GM12864 (cell line): ENCODE data around the gene MICA.
"Not testable (repeated sequence)": the region's sequence is repeated elsewhere in the genome, so short reads cannot be mapped to it uniquely, and the experiment has no call there.

Source experiments
- DNase-seq: peaks from one replicate; pipeline ENCODE4 v3.0.0-alpha.2; 2011; ENCODE audit warnings: low read depth
- H3K4me3 ChIP-seq: 2 replicates; pipeline ENCODE4 v1.5.1; 2011; ENCODE audit warnings: mild to moderate bottlenecking, low read depth, low read length, control low read depth
- CTCF ChIP-seq: IDR thresholded peaks from 2 replicates; pipeline ENCODE4 v1.5.1; 2011; ENCODE audit warnings: low read depth, mild to moderate bottlenecking, moderate library complexity, low read length, control low read depth, inconsistent platforms; ENCODE audit errors: missing control alignments

The MICA gene

GRCh38 chr6:31368461-31368860, 34.9 kb upstream of the MICA start:
- no peak overlapping the region for H3K4me3 ChIP-seq
- no peak for TF ChIP-seq CTCF
- DNase-seq: no peak

GRCh38 chr6:31374118-31374517, 29.3 kb upstream of the MICA start:
- TF ChIP-seq CTCF: peak; percentile 44
- H3K4me3 ChIP-seq, DNase-seq: not testable (repeated sequence)

GRCh38 chr6:31375699-31376098, 27.7 kb upstream of the MICA start:
- DNase-seq: no peak
- TF ChIP-seq CTCF: no peak
- no peak overlapping the region for H3K4me3 ChIP-seq

GRCh38 chr6:31377029-31377428, 26.4 kb upstream of the MICA start:
- DNase-seq: no peak
- H3K4me3 ChIP-seq: no peak overlapping the region
- no peak for TF ChIP-seq CTCF

- no peak overlapping the region for H3K4me3 ChIP-seq
- DNase-seq: no peak
- no peak for TF ChIP-seq CTCF
Measured at GRCh38 chr6:31378062-31378720, 25.2 kb upstream of the MICA start.

GRCh38 chr6:31378721-31379103, 24.7 kb upstream of the MICA start:
- H3K4me3 ChIP-seq: no peak overlapping the region
- TF ChIP-seq CTCF: no peak
- DNase-seq: no peak

GRCh38 chr6:31379850-31380249, 23.5 kb upstream of the MICA start:
- no peak for DNase-seq
- no peak overlapping the region for H3K4me3 ChIP-seq
- TF ChIP-seq CTCF: no peak
